Brain pericyte (primary cell): Measurements from ENCODE around the gene IST1.
A peak's percentile ranks its signal among the peaks of the same experiment; 100 is the strongest.

Source experiments
- DNase-seq: peaks from one replicate; pipeline ENCODE4 v3.0.0-alpha.2; 2012; ENCODE audit warnings: low read depth, low spot score

Gene IST1

GRCh38 chr16:71919035-71919434 is 23.7 kb downstream of the IST1 start:
- no peak for DNase-seq

GRCh38 chr16:71920658-71921057 is 25.3 kb downstream of the IST1 start:
- DNase-seq: no peak

DNA sequence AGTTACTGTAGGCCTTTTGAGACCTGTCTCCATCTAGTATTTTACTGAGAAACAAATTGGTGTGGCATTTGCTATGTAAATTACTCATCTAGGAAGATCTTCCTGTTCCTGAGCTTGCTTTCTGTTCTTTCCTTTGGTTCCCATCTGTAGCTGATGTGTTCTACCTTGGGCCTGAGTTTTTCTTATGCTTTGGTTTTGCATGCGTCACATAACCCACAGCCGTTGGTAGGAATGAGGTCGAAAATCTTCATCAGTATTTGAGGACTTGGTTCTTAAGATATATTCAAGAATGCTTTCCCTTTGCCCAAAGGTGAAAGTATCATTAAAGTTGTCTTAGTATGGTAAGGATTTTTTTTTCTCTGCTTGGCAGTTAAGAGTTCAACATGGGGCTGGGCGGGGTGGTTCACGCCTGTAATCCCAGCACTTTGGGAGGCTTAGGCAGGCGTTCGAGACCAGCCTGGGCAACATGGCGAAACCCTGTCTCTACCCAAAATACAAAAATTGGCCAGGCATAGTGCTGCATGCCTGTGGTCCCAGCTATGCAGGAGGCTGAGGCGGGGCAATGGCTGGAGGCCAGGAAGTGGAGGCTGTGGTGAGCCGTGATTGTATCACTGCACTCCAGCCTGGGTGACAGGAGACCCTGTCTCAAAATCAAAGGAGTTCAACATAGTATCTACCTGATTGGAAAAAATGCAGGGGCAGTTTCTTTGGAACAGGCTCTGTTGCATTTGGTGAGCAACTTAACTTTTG is 28.8 kb downstream of the IST1 start:
- DNase-seq: no peak

- DNase-seq: no peak
Observed at GRCh38 chr16:71924710-71925109, 29.4 kb downstream of the IST1 start.

GRCh38 chr16:71927383-71927782 is 32.1 kb downstream of the IST1 start:
- DNase-seq: no peak

GRCh38 chr16:71927787-71928186 is 32.5 kb downstream of the IST1 start:
- DNase-seq: no peak

- peak; percentile 29 for DNase-seq
Observed at GRCh38 chr16:71929048-71929447, 33.7 kb downstream of the IST1 start.

DNA sequence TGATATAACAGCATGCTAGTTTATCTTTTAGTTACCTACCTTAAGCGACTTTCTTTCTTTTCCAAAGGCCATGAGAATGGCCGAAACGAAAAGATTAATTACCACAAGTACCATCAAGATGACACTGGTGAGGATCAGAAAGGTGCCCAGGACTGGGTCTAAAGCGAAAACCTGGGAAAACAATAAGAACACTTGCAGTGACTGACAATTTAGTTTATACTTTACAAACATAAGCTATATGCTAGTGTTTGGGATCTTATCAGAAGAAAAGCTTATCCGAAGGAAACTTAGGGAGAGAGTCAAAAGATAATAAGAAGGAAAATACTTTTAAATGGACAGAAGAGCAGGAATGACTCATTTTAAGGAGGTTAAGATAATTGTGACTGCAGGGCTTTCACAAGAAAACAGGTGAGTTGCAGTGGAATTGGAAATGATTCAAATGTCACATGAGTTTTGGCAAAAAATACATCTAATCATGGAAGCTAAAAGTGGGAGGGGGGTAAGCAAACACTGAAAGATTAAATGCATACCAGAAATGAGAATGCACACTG is 34.8 kb downstream of the IST1 start:
- DNase-seq: no peak

- DNase-seq: no peak
Observed at GRCh38 chr16:71931001-71931400, 35.7 kb downstream of the IST1 start.

DNA sequence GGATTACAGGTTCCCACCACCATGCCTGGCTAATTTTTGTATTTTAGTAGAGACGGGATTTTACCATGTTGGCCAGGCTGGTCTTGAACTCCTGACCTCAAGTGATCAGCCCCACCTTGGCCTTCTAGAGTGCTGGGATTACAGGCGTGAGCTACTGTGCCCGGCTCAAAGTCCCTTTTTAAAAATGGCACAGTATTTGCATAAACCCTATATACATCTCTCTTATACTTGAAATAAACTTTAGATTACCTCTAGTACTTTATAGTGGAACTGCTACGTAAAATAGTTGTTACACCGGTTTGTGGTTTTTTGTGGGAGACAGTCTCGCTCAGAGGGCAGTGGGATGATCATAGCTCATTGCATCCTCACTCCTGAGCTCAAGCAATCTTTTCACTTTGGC is 36.3 kb downstream of the IST1 start:
- DNase-seq: no peak

GRCh38 chr16:71933017-71933416 is 37.7 kb downstream of the IST1 start:
- no peak for DNase-seq

- peak; percentile 41 for DNase-seq
Observed at GRCh38 chr16:71933913-71934695, 38.8 kb downstream of the IST1 start.

- no peak for DNase-seq
Observed at GRCh38 chr16:71937868-71938510, 42.7 kb downstream of the IST1 start.

DNA sequence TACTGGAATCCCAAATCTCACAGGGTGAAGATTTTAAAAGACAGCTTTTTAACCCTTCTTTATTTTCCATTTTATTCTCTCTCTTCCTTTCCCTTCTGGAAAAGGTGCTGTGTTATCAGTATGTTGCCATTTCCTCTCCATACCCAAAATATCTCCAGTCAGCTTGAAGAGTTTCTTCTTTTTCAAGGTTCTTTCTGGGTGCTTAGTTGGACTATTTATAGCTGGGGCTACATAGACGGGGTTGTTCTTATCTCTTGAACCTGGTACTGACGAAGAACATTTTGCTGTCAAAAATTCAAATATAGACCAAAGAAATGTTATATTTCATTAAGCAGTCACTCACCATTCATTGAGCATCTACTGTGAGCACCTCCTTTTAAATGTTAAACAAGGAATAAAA is 48.6 kb downstream of the IST1 start:
- no peak for DNase-seq

GRCh38 chr16:71945616-71946015 is 50.3 kb downstream of the IST1 start:
- DNase-seq: no peak

GRCh38 chr16:71952825-71953224 is 57.5 kb downstream of the IST1 start:
- no peak for DNase-seq

DNA sequence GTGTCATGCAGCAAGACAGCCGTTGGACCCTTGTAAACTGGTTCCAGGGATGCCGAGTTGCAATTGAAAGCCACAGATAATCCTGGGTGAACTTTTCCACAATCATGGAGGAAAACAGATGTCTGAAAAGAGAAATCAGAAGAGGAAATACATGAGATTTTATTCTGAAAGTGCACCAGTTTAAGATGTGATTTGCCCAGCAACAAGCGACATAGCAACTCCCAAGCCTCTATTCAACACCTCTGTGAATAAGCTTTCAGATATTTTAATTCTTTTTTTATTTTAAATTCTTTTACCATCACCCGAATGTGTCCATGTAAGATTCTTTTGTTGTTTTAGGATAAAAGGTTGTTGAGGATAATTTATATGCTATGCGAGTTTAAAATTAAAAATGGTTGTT is 58.8 kb downstream of the IST1 start:
- no peak for DNase-seq

DNA sequence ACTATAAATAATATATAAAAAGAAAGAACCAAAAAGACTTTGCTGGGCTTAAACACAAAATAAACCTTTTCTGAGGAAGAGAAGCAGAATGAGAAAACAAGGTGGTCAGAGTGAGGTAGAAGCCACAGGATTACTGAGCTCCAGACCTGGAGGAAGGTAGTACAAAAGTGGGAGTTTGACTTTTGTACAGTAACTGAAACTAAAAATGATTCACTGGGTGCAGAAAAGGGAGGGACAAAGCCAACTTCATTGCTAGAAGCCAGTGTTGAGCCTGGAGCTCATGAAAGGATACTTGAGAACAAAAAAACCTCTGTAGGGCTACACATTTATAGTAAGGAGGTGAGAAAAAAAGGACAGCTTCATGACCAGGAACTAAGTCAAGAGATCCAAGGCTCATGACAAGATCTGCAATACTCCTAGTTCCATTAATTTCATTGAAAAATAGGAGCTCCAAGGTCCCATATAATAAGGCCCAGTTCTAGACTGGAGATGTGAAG is 59.4 kb downstream of the IST1 start:
- DNase-seq: no peak

DNA sequence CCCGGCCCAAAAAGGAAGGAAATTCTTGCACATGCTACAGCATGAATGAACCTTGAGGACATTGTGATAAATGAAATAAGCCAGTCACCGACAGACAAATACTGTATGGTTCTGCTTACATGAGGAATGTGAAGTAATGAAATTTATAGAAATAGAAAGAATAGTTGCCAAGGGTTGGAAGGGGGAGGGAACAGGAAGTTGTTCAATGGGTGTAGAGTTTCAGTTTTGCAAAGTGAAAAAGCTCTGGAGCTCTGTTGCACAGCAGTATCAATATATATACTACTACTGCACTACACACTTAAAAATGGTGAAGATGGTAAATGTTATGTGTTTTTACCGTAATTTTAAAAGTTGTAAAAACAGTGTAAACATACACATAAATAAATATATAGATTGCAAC is 61.2 kb downstream of the IST1 start:
- DNase-seq: no peak

DNA sequence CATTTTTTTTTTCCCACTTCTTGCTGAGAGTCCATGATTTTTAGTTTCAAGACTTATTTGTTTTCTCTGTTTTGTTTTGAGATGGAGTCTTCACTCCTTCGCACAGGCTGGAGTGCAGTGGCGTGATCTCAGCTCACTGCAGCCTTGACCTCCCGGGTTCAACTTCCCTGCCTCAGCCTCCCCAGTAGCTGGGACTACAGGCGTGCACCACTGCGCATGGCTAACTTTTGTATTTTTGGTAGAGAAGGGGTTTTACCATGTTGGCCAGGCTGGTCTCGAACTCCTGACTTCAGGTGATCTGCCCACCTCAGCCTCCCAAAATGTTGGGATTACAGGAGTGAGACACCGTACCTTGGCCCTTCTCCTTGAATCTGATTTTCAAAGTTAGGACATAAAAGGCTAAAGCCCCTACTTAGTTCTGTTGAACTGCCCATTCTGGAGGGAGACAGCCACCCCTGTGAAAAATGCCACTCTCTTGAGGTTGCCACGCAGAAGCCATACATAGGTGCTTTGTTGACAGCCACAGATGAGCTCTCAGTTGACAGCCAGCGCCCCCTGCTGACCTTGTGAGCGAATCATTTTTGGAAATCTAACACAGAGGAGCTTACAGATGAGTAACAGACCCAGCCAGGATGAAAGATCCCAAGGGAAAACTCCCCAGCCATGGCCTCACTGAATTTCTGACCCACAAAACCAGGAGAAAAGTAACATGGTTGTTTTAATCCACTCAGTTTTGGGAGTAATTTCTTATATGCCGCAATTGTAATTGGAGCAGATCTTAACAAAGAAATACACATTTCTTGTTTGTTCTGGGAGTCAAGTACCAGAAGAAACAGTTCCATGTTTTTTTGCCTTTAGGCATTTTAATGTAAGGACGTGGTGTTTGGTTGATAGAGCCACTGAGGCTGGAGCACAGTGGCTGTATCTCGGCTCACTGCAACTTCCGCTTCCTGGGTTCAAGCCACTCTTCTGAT is 66.0 kb downstream of the IST1 start:
- DNase-seq: peak; percentile 51
